Measurements from ENCODE around the gene SERINC5.

DNA sequence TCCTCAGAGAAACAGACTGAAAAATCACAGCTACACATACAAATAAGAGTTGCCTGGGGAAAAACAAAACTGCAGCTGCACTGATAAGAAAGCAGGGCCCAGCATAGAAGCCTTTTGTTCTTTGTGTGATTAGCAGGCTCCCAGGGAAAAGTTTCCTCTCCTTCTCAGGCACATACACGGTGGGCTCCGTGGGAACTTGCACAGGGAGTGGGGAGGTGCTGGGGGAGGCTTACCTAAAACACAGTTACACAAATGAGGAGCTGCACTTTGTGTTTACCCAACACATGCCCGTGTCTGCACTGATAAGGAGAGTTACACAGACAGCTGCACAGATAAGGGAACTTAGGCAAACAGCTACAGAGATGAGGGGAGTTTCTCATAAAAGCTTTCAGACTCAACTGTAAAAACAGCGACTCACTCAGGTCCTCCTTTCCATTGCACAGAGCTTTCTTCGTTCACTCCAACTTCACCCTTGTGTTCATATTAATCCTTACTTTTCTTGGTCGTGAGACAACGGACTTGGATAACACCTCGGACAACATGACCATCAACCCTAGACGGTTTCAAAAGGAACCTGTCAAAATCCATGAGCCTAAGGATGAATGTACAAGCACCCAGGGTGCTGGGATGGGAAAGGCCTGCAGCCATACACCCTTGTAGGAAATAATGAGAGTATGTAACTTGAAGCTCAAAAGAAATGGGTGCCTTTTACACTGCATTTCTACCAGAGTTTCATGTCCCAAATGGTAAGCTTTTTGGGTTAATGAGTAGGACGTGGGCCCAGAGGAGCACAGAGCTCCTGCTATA is 50.8 kb downstream of the SERINC5 start:
- TF ChIP-seq CTCF (IDR thresholded peaks at IDR 0.05; ENCODE audit: extremely low read depth in 1 of 2, insufficient read depth in 1 of 2, low read depth in 1 of 2, low read length in 2 of 2) (no peak), MYC (IDR thresholded peaks at IDR 0.05; ENCODE audit: low read depth, low read length) (no peak), POLR2A (IDR thresholded peaks at IDR 0.05; ENCODE audit: low read depth, low read length) (no peak), EZH2 (IDR thresholded peaks at IDR 0.05; ENCODE audit: borderline replicate concordance, low read depth, low read length, severe bottlenecking) (no peak), JUN (IDR thresholded peaks at IDR 0.05; ENCODE audit: borderline replicate concordance, insufficient read depth, insufficient read length, low read depth) (no peak)

All from endothelial cell of umbilical vein (primary cell).